IPS-18c (cell line): ENCODE data around the gene ACADS.

Experiments used
- H3K4me3 ChIP-seq: 2 replicates; pipeline ENCODE4 v1.7.0; 2013; ENCODE audit warnings: low read depth, mild to moderate bottlenecking, low read length, moderate library complexity; ENCODE audit not compliant: insufficient read depth
- H3K9me3 ChIP-seq: one replicate; pipeline ENCODE4 v1.6.1; 2013; ENCODE audit warnings: mild to moderate bottlenecking, low read length, moderate library complexity; ENCODE audit not compliant: control insufficient read depth, insufficient read depth

The ACADS gene

DNA sequence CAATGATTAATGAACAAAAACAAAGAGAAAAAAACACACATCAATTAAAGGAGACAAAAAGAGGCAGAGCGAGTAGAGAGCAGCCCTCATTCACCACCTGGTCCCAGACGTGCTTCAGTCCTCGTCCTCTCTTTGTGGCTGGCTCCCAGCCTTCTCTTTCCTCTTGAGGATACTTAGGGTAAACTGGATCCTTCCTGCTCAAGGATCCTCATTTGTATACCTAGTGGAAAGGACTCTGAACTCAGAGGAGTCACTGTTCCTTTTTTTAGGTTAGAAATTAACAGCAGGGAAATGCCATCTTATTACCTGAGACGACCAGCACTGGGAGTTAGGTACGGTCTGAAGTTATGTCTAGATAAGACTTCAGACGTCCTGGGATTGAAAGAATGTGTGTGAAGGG, 29.0 kb upstream of the ACADS start:
- Histone ChIP-seq H3K4me3 (no peak overlapping the region), H3K9me3 (no peaks in the 10 kb centered on the region)

GRCh38 chr12:120697344-120697743, 28.3 kb upstream of the ACADS start:
- no peak overlapping the region for H3K4me3 ChIP-seq
- H3K9me3 ChIP-seq = no peaks in the 10 kb centered on the region

GRCh38 chr12:120698665-120699064, 27.0 kb upstream of the ACADS start:
- H3K4me3 ChIP-seq = no peak overlapping the region
- H3K9me3 ChIP-seq = no peaks in the 10 kb centered on the region

GRCh38 chr12:120699553-120699952, 26.1 kb upstream of the ACADS start:
- H3K4me3 ChIP-seq = no peak overlapping the region
- H3K9me3 ChIP-seq = no peaks in the 10 kb centered on the region

DNA sequence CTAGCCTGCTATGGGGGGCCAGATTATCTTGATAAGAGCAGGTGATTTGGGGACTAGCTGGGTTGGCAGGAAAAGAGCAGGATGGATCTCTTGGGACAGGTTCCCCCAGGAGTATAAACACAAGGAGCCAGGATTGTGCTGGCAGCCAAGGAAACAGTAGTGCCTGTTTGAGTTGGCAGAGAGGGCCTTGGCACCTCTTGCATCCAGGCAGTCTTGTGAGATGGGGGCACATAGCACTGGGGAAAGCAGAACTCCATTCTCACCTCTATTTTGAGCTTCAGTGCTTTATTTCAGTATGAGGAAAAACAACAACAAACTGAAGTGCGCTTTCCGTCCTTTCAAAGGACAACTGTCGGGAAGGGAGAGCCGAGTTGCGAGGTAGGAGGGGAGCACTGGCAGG, 24.7 kb upstream of the ACADS start:
- H3K4me3 ChIP-seq = no peak overlapping the region
- H3K9me3 ChIP-seq = no peaks in the 10 kb centered on the region

DNA sequence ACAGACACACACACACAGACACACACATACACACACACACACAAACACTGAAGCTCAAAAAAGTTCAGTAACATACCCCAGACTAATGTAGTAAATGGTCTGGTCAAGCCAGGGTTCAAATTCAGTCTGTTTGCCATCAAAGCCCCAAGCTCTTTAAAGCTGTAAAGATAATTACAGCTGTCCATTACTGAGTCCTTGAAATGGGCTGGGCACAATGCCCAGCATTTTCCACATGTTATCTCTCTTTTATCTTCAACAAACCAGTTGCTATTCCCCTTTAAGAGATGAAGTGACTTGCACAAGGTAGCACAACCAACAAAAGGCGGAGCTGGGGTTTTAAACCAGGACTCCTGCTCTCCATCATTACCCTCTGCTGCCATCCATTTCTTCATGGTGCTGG, 23.0 kb upstream of the ACADS start:
- H3K9me3 ChIP-seq = no peaks in the 10 kb centered on the region
- H3K4me3 ChIP-seq = no peak overlapping the region

DNA sequence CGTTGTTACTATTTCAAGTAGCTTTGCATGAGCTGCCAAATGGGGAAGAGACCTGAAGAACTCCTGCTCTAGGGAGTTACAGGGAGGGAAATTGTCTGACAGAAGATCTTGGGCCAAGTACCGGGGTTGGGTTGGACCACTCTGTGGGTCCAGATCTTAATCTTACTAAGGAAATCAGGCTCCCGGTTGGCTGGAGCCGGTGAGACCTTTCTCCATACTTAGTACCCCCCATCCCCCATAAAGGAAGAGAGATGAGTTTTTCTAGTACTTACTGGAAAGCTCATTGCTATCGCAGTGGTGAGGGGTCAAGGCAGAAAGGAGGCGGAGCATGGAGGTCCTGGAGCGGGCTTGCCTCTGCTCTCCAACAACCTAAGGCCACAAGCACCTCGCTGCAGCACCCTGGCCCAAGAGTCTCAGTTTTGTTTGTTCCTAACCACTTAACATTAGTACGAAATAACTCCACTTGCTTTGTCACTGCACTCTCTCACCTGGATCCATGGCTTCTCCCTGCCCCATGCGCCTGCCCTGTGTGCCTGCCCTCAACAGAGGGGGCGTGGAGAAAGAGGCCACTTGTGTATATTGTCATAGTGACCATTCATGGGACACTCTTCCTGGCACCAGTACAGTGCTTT, 22.2 kb upstream of the ACADS start:
- H3K9me3 ChIP-seq = no peaks in the 10 kb centered on the region

GRCh38 chr12:120705618-120706017, 20.0 kb upstream of the ACADS start:
- no peak overlapping the region for H3K4me3 ChIP-seq
- H3K9me3 ChIP-seq = no peaks in the 10 kb centered on the region

More for the DNA sequence above, 22.2 kb upstream of the ACADS start:
- no peak overlapping the region for H3K4me3 ChIP-seq

GRCh38 chr12:120706029-120706428, 19.6 kb upstream of the ACADS start:
- Histone ChIP-seq H3K9me3 (no peaks in the 10 kb centered on the region), H3K4me3 (no peak overlapping the region)

GRCh38 chr12:120708651-120709050, 17.0 kb upstream of the ACADS start:
- Histone ChIP-seq H3K4me3 (no peak overlapping the region), H3K9me3 (no peaks in the 10 kb centered on the region)

GRCh38 chr12:120710031-120710804, 15.4 kb upstream of the ACADS start, which contains the start of gene UNC119B:
Gene UNC119B, plus strand, starts transcription at chr12:120710458. Its CDS starts 17 bp downstream, at chr12:120710475.
- no peaks in the 10 kb centered on the region for H3K9me3 ChIP-seq
- peak within 1 kb of the TSS; percentile 89 for H3K4me3 ChIP-seq

GRCh38 chr12:120710805-120711296, 14.8 kb upstream of the ACADS start:
- Histone ChIP-seq H3K4me3 (peak overlapping the region; percentile 89), H3K9me3 (no peaks in the 10 kb centered on the region)

- no peaks in the 10 kb centered on the region for H3K9me3 ChIP-seq
These were observed 14.2 kb upstream of the ACADS start for GRCh38 chr12:120711411-120711810.

DNA sequence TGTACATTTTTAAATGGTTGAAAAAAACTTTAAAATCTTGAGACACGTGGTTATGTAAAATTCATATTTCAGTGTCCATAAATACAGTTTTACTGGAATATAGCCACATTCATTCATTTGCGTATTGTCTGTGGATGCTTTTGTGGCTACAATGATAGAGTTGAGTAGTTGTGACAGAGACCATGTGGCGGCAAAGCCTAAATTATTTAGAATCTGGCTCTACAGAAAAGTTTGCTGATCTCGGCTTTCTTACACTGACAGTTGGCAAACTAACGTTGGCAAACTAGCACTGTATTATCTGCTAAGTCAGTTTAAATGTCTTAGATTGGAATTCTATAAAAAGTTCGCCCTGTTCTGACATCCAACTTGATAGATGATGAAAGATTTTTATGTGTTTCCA, 13.0 kb upstream of the ACADS start:
- Histone ChIP-seq H3K4me3 (no peak overlapping the region), H3K9me3 (no peaks in the 10 kb centered on the region)

More at GRCh38 chr12:120711411-120711810, 14.2 kb upstream of the ACADS start:
- H3K4me3 ChIP-seq = peak overlapping the region; percentile 89

DNA sequence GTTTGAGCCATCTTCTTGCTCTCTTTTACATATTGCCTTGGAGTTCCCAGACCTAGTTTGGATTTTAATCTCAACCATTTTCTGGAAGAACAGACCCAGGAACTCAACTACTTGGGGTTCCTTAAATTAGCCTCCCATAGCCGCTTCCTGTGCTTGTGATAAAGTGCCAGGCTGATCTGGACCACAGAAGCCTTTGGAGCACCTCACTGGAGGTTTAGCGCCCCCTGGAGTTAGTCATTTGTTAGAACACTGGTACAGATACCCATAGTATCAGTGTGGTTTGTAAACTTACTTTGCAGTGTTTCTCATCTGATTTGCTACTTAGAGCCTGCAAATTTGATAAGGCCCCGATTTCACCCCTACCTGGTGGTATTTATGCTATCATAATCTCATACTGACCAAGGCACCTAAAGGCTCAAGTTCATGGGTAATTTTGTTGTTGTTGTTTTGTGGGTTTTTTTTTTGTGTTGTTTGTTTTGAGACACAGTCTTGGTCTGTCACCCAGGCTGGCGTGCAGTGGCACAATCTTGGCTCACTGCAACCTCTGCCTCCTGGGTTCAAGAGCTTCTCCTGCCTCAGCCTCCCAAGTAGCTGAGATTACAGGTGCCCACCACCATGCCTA, 11.7 kb upstream of the ACADS start:
- Histone ChIP-seq H3K9me3 (peaks cover 2% of the 10 kb centered on the region), H3K4me3 (no peak overlapping the region)

DNA sequence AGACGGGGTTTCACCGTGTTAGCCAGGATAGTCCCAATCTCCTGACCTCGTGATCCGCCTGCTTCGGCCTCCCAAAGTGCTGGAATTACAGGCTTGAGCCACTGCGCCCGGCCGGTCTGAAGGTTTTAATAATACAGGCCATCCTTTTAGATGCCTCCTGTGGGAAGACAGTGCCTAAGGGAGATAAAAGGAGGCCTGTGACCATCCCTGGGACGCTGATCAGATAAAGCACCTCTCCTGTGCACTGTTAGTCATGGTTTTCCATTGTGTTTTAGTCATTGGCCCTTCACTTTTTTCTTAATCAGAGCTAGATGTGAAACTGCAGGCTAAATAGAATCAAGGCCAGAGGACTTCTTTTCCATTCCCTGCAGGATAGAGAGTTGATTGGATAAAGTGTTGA, 7.6 kb upstream of the ACADS start:
- Histone ChIP-seq H3K9me3 (peaks cover 2% of the 10 kb centered on the region), H3K4me3 (no peak overlapping the region)

DNA sequence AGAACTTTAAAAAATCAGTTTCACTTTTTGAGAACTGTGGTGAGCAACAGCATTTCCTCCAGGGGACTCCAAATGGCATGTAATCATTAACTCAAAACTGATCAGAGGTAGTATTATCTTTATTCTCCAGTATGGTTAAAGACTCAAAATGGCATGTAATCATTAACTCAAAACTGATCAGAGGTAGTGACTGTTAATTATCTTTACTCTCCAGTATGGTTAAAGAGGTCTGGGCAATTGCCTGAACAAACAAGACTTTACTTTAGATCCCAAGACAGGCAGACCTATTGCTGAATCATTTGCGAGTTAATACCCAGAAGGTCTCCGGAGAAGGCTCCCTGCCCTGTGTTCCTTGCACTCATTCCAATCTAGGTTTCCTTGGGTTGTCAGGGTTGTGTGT, 6.6 kb upstream of the ACADS start:
- H3K9me3 ChIP-seq = peaks cover 2% of the 10 kb centered on the region

More for the DNA sequence above, 6.6 kb upstream of the ACADS start:
- no peak overlapping the region for H3K4me3 ChIP-seq
